ENCODE data around the gene HPCAL4. TPM values are rescaled to one million over a fixed set of nuclear protein-coding genes. Genes with fewer than 3 reads are reported as not detected.

The HPCAL4 gene
- polyA plus RNA-seq, 4 donors, result 0.48 to 1.7 (median 0.90) TPM

DNA sequence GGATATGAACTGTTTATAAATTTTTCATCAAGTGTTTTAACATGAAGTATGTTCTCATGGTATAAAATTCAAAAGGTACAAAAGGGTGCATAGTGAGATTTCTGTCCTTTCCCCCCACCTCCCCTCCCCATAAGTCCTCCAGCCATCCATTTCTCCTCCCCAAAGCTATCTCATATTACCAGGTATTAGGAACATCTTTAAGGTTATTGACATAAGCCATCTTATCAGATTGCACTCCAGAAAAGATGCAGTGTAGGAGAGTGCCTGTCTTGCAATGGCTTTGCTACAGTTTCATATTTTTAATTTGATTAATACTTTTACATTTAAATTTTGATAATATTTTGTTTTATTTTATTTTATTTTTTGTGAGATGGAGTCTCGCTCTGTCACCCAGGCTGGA, 13.5 kb upstream of the HPCAL4 start:
- no peak for DNase-seq (ENCODE audit: low read depth in 4 of 4, low spot score in 2 of 4)

- no peak for DNase-seq (ENCODE audit: low read depth in 4 of 4, low spot score in 2 of 4)
These were observed 9.8 kb upstream of the HPCAL4 start for GRCh38 chr1:39701049-39701439.

DNA sequence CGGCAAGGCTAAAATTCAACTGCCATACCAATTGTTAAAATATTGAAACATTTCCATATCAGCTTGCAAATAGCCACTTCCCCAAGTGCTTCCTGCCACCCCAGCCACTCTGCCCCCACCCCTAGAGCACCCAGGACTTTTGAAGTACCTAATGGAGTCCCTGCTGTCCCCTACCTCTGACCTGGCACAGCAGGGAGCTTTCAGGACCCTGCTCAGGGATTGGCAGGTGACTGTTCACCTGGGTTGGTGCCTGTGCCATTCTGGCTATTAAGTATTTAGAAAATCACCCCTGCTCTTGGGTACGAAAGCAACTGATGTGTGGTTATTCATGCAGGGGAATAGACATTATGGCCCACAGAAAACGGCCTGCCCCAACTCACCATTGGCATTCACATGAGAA, 9.1 kb upstream of the HPCAL4 start:
- DNase-seq (ENCODE audit: low read depth in 4 of 4, low spot score in 2 of 4), result no peak

DNA sequence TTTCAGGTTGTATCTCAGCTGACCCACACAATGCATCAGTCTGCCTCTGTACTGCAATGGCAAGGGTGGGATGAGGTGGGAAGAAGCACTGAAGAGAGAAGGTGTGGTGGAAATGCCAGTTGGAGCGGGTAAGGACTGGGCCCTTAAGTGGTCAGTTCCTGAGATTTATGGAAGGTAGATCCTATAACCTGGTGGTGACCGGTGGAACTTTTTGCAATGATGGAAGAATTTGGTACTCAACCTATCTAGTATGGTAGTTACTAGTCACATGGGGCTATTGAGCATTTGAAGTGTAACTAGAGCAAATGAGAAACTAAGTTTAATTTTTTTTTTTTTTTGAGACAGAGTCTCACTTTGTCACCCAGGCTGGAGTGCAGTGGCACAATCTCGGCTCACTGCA, 8.2 kb upstream of the HPCAL4 start:
- no peak for DNase-seq (ENCODE audit: low read depth in 4 of 4, low spot score in 2 of 4)

GRCh38 chr1:39698568-39698967, 7.3 kb upstream of the HPCAL4 start:
- no peak for DNase-seq (ENCODE audit: low read depth in 4 of 4, low spot score in 2 of 4)

GRCh38 chr1:39696448-39696847, 5.2 kb upstream of the HPCAL4 start:
- no peak for DNase-seq (ENCODE audit: low read depth in 4 of 4, low spot score in 2 of 4)

DNA sequence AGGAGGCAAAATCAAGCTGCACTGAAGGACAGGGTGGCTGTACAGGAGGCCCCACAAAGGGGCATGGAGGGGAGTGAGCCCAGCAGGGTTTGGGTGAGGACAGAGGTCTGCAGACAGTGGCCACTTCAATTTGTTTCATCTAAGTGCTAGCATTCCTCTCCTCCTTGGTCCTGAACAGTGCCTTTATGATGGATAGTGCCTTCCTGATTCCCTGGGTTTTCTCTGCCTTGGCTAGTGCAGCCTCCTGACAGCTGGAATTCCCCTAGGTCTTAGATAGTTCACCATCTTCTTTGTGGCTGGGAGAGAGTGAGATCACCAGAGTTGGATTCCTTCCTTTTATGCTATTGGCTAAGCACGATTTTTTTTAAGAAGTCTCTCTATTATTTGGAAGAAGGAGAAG, 3.8 kb upstream of the HPCAL4 start:
- DNase-seq (ENCODE audit: low read depth in 4 of 4, low spot score in 2 of 4), result no peak

DNA sequence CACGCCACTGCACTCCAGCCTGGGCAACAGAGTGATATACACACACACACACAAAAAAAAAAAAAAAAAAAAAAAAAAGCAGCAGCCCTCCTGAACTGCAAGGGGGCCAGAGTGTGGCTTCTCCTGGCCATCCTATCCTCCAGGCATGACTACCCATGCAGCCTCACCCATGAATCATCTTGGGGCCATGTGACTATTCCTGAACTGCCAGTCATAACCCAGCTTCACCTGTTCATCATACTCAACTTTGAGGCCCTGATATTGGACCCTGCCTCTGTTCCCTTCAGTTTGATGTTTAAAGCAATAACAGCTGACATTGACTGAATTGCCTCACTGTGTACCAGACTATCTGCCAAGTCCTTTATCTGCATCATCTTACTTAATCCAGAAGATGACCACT, 2.8 kb upstream of the HPCAL4 start:
- DNase-seq (ENCODE audit: low read depth in 4 of 4, low spot score in 2 of 4), result no peak

DNA sequence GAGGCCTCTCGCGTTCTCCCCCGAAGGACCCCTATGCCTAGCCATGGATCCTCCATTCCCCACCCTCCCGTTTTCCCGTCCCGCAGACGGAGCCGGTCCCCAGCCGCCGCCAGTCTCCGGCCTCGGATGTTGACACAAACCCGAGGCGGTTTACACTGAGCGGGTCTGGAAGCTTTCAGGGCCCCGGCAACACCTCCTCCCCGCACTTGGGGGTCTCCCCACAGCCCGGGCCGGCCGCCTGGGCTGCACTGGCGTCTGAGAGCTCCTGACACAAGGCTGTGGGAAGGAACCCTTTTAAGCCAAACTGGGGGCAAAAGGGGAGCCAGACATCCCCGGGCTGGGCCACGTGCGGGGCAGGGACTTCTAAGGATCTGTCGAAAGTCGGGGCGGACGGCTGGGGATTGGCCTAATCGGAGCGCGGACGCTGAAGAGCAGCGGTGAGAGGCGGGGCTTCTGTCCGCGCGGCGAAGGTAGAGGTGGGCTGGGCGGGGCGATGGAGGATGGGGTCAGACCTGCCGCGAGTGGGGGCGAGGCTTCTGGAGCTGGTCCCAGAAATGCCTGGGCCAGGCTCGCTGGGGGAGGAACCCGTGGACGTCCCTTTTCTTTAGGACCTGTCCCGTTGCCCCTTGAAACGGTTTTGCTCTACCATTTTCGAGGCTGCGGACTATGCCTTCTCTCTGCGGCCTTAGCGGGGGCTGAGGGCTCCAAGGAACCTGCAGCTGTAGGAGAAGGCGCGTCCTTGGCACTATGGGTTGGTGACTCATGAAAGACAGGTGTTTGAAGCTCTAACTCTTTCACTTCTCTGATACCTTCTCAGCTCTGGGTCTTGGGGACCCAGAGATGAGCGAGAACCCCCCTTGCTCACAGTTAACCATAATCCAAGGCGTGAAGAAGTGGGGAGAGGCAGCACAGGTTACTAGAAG, 1.2 kb upstream of the HPCAL4 start:
- no peak for DNase-seq (ENCODE audit: low read depth in 4 of 4, low spot score in 2 of 4)

- DNase-seq (ENCODE audit: low read depth in 4 of 4, low spot score in 2 of 4), result no peak
These were observed 345 bp downstream of the HPCAL4 start for GRCh38 chr1:39690794-39691382.

GRCh38 chr1:39690225-39690624, 1.0 kb downstream of the HPCAL4 start:
- no peak for DNase-seq (ENCODE audit: low read depth in 4 of 4, low spot score in 2 of 4)

- DNase-seq (ENCODE audit: low read depth in 4 of 4, low spot score in 2 of 4), result no peak
These were observed 1.6 kb downstream of the HPCAL4 start for GRCh38 chr1:39689635-39690034.

- no peak for DNase-seq (ENCODE audit: low read depth in 4 of 4, low spot score in 2 of 4)
These were observed 2.0 kb downstream of the HPCAL4 start for GRCh38 chr1:39689214-39689613.

GRCh38 chr1:39688706-39689105, 2.5 kb downstream of the HPCAL4 start:
- no peak for DNase-seq (ENCODE audit: low read depth in 4 of 4, low spot score in 2 of 4)

GRCh38 chr1:39687243-39687642, 4.0 kb downstream of the HPCAL4 start:
- no peak for DNase-seq (ENCODE audit: low read depth in 4 of 4, low spot score in 2 of 4)

- no peak for DNase-seq (ENCODE audit: low read depth in 4 of 4, low spot score in 2 of 4)
These were observed 6.2 kb downstream of the HPCAL4 start for GRCh38 chr1:39685071-39685470.

DNA sequence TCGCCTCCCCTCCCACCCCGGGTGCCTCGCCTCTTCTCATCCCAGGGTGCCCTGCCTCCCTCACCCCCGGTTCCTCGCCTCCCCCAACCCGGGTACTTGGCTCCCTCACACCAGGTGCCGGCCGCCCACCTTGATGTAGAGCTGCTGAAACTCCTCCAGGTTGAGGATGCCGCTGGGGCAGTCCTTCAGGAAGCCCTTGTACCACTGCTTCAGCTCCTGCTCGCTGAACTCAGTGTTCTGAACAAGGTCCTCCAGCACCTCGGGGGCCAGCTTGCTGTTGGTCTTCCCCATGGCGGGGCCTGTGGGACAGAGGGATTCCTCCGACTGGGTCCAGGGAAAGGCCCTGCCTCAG, 6.9 kb downstream of the HPCAL4 start:
- no peak for DNase-seq (ENCODE audit: low read depth in 4 of 4, low spot score in 2 of 4)

DNA sequence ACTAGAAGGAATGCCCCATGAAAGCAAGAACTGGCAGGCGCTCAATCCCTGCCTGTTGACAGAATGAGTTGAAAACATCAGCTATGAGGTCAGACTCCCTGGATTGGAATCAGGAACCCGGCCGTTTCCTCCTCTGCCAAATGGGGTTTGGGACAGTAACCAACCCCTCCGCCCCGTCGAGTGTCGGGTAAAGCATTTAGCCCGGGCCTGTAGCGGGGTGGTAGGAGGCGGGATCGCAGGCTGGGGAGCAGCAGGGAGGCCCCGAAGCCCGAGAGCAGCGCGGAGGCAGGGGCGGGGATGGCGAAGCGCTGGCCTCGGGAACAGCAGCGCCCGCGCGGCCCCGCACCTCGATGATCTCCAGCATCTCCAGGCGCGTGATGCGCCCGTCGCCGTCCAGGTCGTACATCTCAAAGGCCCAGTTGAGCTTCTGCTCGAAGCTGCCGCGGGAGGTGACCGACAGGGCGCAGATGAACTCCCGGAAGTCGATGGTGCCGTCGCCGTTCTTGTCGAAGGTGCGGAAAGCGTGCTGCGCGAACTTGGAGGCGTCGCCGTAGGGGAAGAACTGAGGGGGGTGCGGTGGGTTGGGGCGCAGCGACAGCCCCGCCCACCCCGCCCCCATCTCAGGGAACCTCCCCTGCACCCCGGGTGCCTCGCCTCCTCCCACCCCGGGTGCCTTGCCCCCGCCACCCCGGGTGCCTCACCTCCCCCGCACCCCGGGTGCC, 7.5 kb downstream of the HPCAL4 start:
- no peak for DNase-seq (ENCODE audit: low read depth in 4 of 4, low spot score in 2 of 4)

DNA sequence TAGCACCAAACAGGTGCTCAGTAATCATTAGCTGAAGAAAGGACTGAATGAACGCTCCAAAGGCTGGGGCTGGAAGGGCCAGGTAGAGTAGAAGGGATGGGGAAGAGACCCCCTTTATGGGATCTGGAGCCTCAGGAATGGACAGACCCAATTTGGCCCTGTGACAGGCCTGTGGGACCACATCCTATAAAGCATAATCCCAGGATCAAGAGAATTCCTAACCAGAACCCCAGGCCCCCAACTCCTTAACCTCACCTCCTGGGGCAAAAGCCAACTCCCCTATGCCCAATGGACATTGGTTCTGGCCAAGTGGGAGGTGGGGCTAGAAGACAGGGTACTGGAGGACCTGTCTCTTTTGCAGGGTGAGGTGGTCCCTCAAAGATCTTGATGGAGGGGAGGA, 9.2 kb downstream of the HPCAL4 start:
- no peak for DNase-seq (ENCODE audit: low read depth in 4 of 4, low spot score in 2 of 4)

DNA sequence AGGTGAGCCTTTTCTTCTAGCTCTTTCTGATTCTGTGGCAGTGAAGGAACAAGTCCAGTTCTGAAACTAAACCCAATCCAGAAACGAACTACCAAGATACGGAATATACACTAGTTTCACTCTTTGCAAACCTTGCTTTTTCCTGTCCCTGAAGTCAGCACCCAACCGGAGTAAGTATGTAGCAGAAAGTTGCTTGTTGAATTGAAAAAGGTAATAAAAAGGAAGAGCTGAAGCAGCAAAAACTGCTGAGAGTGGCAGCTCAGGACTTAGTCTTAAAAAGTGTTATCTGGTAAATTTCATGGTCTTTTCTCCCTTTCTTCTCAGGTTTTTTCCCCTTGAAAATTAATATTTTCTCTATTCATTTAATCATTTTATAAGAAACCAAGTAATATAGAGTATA, 9.9 kb downstream of the HPCAL4 start:
- DNase-seq (ENCODE audit: low read depth in 4 of 4, low spot score in 2 of 4), result no peak

GRCh38 chr1:39680751-39681150, 10.5 kb downstream of the HPCAL4 start:
- no peak for DNase-seq (ENCODE audit: low read depth in 4 of 4, low spot score in 2 of 4)

DNA sequence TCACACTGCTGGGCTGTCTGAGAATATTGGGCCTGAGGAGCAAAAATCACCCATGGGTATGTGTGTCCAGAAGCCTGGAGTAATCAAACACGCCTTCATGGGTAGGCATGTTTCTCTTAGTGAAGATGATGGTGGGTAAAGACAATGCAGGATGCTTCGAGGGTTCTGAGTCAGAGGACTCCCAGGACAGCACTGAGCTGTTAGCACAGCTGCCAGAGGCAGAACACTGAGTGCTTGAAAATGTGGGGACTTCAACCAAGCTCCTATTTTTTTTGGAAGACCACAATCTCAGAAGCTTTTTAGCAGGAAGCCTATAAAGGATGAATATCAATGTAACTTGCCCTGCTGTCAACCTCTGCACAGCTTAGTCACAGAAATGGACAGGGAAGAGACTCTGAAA, 11.4 kb downstream of the HPCAL4 start:
- no peak for DNase-seq (ENCODE audit: low read depth in 4 of 4, low spot score in 2 of 4)
